Activated CD4-positive, CD25-positive, alpha-beta regulatory T cell treated with anti-CD3 and anti-CD28 coated beads, Interleukin-2, amount 50 U/mL, for 24 hours (primary cell): ENCODE measurements around the gene DNMBP.
"Not testable (repeated sequence)": the region's sequence is repeated elsewhere in the genome, so short reads cannot be mapped to it uniquely, and the experiment has no call there.

ENCODE experiments used
- ATAC-seq, 2 donors: fragments of 150-1000 bp; cut with Tn5 transposase; one replicate each; pipeline ENCODE4 v1.10.0; 2021; ENCODE audit warnings: mild to moderate bottlenecking in 1 of 2, moderate library complexity in 1 of 2

DNMBP gene

GRCh38 chr10:100020142-100020885, 10.6 kb upstream of the DNMBP start:
- peak; percentile 33 to 51 for ATAC-seq

GRCh38 chr10:100019787-100020141, 10.0 kb upstream of the DNMBP start:
- ATAC-seq, result no peak

- ATAC-seq, result no peak
Measured at GRCh38 chr10:100014071-100014762, 4.5 kb upstream of the DNMBP start.

- ATAC-seq, result no peak
Measured at GRCh38 chr10:100013621-100014020, 3.9 kb upstream of the DNMBP start.

GRCh38 chr10:100011906-100012305, 2.2 kb upstream of the DNMBP start:
- not testable (repeated sequence) for ATAC-seq

- peak; percentile 54 to 62 for ATAC-seq
Measured at GRCh38 chr10:100009283-100009792, 409 bp downstream of the DNMBP start.

- ATAC-seq, result no peak
Measured at GRCh38 chr10:100008708-100009282, 952 bp downstream of the DNMBP start.

GRCh38 chr10:100008142-100008522, 1.6 kb downstream of the DNMBP start:
- ATAC-seq, result no peak

GRCh38 chr10:100007231-100008141, 2.3 kb downstream of the DNMBP start:
- ATAC-seq, result no peak

- peak; percentile 74 to 75 for ATAC-seq
Measured at GRCh38 chr10:100006243-100006886, 3.4 kb downstream of the DNMBP start.

GRCh38 chr10:100004805-100005510, 4.8 kb downstream of the DNMBP start:
- no peak for ATAC-seq

- no peak for ATAC-seq
Measured at GRCh38 chr10:100000109-100000644, 9.6 kb downstream of the DNMBP start.

- no peak for ATAC-seq
Measured at GRCh38 chr10:99999319-100000108, 10.2 kb downstream of the DNMBP start.

GRCh38 chr10:99998889-99999288, 10.9 kb downstream of the DNMBP start:
- no peak for ATAC-seq

- no peak for ATAC-seq
Measured at GRCh38 chr10:99996671-99997648, 12.8 kb downstream of the DNMBP start.

GRCh38 chr10:99995713-99996112, 14.0 kb downstream of the DNMBP start:
- no peak for ATAC-seq

GRCh38 chr10:99995269-99995668, 14.5 kb downstream of the DNMBP start:
- no peak for ATAC-seq

- ATAC-seq, result no peak
Measured at GRCh38 chr10:99994801-99995200, 14.9 kb downstream of the DNMBP start.
